ENCODE results near the gene NFIX. TPM values are rescaled to one million over a fixed set of nuclear protein-coding genes. Genes with fewer than 3 reads are reported as not detected.

NFIX gene
- total RNA-seq = 2.6 and 5.9 TPM in 2 replicates

DNA sequence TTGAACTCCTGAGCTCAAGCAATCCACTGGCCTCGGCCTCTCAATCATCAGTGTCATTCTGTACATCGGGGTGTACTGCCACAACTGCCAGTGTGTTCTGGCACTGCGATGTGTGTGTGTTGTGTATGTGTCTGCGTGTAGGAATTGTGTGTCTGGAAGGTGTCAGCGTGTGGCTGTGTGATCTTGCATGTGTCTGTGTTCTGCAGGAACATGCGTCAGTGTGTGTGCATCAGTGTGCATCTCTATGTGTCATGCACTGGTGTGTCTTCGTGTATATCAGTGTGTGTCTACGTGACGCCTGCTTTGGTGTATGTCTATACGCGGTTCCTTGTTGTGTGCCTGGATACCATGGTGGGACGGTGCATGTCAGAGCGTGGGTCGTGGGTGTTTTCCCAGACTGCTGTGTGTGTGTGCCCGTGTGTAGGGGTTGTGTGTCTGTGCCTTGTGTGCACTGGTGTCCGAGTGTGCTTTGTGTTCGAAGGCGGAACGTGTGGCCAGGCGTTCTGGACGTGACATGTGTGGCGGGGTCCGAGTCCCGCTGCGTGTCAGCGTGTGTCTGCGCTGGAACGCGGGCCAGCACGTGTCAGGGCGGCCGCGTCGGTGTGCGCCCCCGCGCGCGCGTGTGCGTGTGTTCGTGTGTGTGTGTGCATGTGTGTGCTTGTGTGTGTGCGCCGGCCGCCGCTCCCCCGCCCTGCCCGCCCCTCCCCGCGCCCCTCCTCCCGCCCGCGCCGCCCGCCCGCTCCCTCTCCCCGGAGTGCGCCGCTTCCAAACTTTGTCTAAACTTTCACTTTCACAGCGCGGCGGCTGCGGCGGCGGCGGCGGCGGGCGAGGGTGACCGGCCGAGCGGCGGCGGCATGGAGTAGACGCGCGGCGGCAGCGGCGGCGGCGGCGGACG, at the start of gene NFIX:
Gene NFIX, plus strand, starts transcription at position 775 of the 895 bp plus-strand sequence. CDS start 363 bp downstream, outside the sequence.

DNA sequence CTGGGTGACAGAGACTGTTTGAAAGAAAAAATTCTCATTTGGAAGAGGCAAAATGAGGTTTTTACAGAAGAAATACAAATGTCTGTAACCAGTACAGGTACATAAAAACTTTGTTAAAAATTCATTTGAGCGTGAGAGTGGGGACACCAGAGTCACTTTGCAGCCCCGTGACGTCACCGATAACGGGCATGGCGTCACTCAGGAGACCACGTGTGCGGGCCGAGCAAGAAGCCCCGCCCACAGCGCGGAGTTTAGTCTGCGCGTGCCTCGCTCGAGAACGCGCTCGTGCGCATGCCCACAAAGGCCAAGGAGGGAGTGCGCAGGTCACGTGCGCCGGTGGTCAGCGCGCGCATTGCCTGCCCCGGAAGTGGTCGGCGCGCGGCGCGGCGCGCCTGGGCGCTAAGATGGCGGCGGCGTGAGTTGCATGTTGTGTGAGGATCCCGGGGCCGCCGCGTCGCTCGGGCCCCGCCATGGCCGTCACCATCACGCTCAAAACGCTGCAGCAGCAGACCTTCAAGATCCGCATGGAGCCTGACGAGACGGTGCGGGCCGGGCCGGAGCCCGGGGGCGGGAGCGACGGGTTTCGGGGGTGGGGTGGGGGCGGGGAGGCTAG, 49.7 kb upstream of the NFIX start, which contains the start of gene RAD23A:
Gene RAD23A, plus strand, starts transcription at position 384 of the 613 bp plus-strand sequence. Its CDS starts 87 bp downstream, at position 471.

GRCh38 chr19:12956446-12957388, 38.6 kb upstream of the NFIX start, which contains the start of gene GADD45GIP1:
GADD45GIP1 (minus strand) TSS chr19:12957223; CDS start chr19:12957212, 11 bp downstream.

GRCh38 chr19:12969292-12969988, 25.8 kb upstream of the NFIX start, which contains the start of gene DAND5:
DAND5 (plus strand) TSS chr19:12969576; CDS start chr19:12969661, 85 bp downstream.

DNA sequence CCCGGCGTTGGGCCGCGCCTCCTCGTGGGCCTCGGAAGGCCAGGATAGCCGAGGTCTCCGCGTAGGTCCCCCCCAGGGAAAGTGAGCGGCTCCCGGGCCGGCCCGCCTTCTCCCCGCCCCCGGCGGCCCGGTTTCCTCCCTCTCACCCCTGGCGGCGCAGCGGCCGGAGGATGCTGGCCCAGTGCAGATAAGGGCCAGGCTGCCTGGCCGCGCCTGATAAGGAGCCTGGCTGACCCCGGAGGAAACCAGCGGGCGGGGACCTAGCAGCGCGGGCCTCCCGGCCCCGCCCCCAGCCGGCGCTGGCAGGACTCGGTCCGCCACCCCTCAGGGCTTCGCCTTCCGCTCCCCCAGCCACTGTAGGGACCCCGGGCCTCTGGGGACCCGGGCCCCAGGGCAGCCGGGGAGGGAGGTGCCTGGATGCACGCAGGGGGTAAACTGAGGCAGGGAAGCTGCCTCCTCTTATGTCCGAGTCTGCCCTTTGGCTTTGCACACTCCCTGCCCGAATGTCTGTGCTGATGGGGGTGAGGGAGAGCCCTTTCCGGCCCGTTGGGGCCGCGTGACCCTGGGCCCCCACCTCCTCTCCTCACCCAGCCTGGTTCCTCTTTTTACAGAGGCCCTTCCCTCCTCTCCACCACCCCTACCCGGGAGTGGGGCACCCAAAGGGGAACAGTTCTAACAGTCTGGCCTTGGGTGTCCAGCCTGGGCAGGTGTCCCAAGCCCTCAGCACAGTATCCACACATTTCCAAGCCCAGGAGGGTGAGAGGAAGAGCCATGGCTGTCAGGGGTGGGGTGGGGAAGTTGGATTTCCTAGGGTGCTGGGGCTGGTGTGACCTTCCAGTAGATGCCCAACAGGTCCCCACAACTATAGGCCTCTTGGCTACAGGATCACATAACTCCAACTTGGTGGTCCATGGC, 107.6 kb downstream of the NFIX start, which contains the start of gene LYL1:
Gene LYL1, minus strand, starts transcription at position 193 of the 915 bp plus-strand sequence. CDS start 1,687 bp downstream, outside the sequence.

DNA sequence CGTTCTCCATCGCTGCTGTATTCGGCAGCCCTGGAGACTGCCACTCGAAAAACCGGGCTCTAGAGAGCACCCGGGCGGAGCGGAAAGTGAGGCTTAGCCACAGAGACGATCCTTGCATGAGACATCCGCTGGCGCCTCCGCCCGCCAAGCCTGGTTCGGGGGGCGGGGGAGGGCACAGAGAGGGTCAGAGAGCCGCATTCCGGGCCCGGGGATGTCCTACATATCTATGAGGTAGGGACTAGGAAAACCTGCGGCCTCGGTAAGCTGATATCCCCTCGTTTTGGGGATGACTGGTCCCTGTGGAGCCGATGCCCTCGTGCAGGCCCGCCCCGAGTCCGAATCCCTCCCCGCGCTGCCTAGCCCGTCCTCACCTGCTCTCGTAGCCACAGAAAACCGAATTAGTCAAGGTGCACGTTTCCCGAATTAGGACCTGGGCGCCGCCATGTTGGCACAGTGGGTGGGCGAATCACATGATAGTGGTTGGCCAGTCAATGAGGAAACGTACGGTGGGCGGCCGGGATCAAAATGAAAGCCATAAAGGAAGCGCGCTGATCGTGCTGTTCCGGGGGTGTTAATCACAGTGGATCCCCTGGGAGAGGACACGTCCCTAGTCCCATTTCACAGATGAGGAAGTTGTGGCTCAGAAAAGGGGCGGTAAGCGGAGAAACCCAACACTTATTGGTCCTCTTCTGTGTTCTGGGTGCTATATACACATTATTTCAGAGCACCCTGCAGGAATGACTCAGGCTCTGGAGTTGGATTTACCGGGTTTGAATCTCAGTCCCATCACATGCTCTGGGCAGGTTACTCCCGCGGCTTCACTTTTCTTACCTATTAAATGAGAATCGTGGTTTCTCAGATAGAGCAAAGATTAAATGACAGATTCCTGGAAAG, 121.3 kb downstream of the NFIX start, which contains the start of gene TRMT1:
Gene TRMT1, minus strand, starts transcription at position 459 of the 894 bp plus-strand sequence. Its CDS starts 341 bp downstream, at position 118.

DNA sequence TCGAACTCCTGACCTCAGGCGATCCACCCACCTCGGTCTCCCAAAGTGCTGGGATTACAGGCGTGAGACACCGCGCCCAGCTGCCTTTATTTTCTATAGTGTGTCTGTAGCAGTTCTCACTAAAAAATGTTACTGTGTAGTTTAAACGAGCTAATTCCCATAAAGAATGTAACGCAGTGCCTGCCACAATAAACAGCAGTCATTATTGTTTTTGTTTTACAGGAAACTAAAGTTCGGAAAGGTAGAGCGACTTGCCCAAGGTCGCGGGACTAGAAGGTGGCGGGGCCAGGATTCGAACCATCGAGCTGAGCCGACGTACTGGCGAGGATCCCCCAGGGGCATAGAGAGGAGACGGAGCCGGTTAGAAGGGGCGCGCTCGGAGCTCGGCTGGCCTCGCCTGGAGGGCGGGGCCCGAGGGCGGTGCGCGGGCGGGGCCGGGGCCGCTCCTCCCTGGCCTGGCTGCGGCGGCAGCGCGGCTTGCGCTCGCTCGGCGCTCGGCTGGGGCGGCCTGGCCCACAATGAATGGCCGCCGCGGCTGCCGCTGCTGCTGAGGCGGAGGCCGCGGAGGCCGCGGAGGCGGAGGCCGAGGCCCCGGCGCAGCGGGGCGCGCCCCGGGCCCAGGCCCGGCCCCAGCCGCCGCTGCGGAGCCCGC, 122.6 kb downstream of the NFIX start, which contains the start of gene NACC1:
Gene NACC1, plus strand, starts transcription at position 493 of the 652 bp plus-strand sequence. CDS start 16,944 bp downstream, outside the sequence.

Other genes with a start within 250 kb of the NFIX start
- gene BEST2, start 243.7 kb upstream of the NFIX start, total RNA-seq = not detected in 2 replicates
- 24.1 and 41.6 TPM in 2 replicates for gene HOOK2, start 219.9 kb upstream of the NFIX start, total RNA-seq
- gene JUNB, start 204.0 kb upstream of the NFIX start, total RNA-seq = 91.9 and 180 TPM in 2 replicates
- gene PRDX2, start 193.7 kb upstream of the NFIX start, total RNA-seq = 190 and 206 TPM in 2 replicates
- not detected in 2 replicates for gene THSD8, start 193.4 kb upstream of the NFIX start, total RNA-seq
- 13.3 and 21.5 TPM in 2 replicates for gene RNASEH2A, start 188.9 kb upstream of the NFIX start, total RNA-seq
- not detected in 2 replicates for gene RTBDN, start 160.9 kb upstream of the NFIX start, total RNA-seq
- under 0.01 and 0.43 TPM in 2 replicates for gene MAST1, start 157.0 kb upstream of the NFIX start, total RNA-seq
- 28.7 and 30.7 TPM in 2 replicates for gene DNASE2, start 114.0 kb upstream of the NFIX start, total RNA-seq
- not detected in 2 replicates for gene KLF1, start 108.3 kb upstream of the NFIX start, total RNA-seq
- 17.7 and 42.1 TPM in 2 replicates for gene GCDH, start 104.3 kb upstream of the NFIX start, total RNA-seq
- 0.39 TPM in 1 of 2 replicates, not detected in the other for gene SYCE2, start 76.2 kb upstream of the NFIX start, total RNA-seq
- gene FARSA, start 61.8 kb upstream of the NFIX start, total RNA-seq = 47.1 and 54.3 TPM in 2 replicates
- 1,956 and 2,934 TPM in 2 replicates for gene CALR, start 56.9 kb upstream of the NFIX start, total RNA-seq
- 61.2 and 89.9 TPM in 2 replicates for gene RAD23A, start 49.6 kb upstream of the NFIX start, total RNA-seq
- gene GADD45GIP1, start 38.3 kb upstream of the NFIX start, total RNA-seq = 13.0 and 18.3 TPM in 2 replicates
- 0.11 TPM in 1 of 2 replicates, not detected in the other for gene DAND5, start 25.9 kb upstream of the NFIX start, total RNA-seq
- 3.1 and 3.5 TPM in 2 replicates for gene LYL1, start 107.4 kb downstream of the NFIX start, total RNA-seq
- gene TRMT1, start 121.3 kb downstream of the NFIX start, total RNA-seq = 22.8 and 34.9 TPM in 2 replicates
- gene NACC1, start 122.8 kb downstream of the NFIX start, total RNA-seq = 58.1 and 69.6 TPM in 2 replicates
- 51.0 and 62.9 TPM in 2 replicates for gene STX10, start 154.9 kb downstream of the NFIX start, total RNA-seq
- 38.8 and 55.7 TPM in 2 replicates for gene IER2, start 154.9 kb downstream of the NFIX start, total RNA-seq